DND-41 (cell line): Measurements from ENCODE around the gene TUBA1A.
"Not testable (repeated sequence)": the region's sequence is repeated elsewhere in the genome, so short reads cannot be mapped to it uniquely, and the experiment has no call there.

Experiments
- ATAC-seq: fragments of 200-7000 bp; cut with Tn5 transposase; 3 replicates; pipeline ENCODE4 v1.9.1; 2021; ENCODE audit warnings: low read depth; ENCODE audit not compliant: insufficient read depth
- DNase-seq: peaks from one replicate; pipeline ENCODE4 v3.0.0-alpha.2; 2020
- H2AFZ ChIP-seq: 2 replicates; pipeline ENCODE4 v1.6.0; 2012; ENCODE audit warnings: low read depth, low read length
- H3K27ac ChIP-seq: 2 replicates; pipeline ENCODE4 v1.5.1; 2012; ENCODE audit warnings: low read length, inconsistent platforms
- H3K27me3 ChIP-seq: fragments of 200-600 bp; sonication (generic); 2 replicates; pipeline ENCODE4 v1.6.0; 2012; ENCODE audit warnings: low read length, mild to moderate bottlenecking, inconsistent platforms; ENCODE audit not compliant: insufficient read depth, poor library complexity
- H3K36me3 ChIP-seq: 2 replicates; pipeline ENCODE4 v1.5.1; 2012; ENCODE audit warnings: low read length, inconsistent platforms; ENCODE audit not compliant: insufficient read depth
- H3K4me1 ChIP-seq: 2 replicates; pipeline ENCODE4 v1.5.1; 2012; ENCODE audit warnings: mild to moderate bottlenecking, low read length; ENCODE audit not compliant: insufficient read depth
- H3K4me2 ChIP-seq: 2 replicates; pipeline ENCODE4 v1.6.0; 2012; ENCODE audit warnings: mild to moderate bottlenecking, moderate library complexity, low read length, inconsistent platforms; ENCODE audit not compliant: insufficient read depth
- H3K4me3 ChIP-seq, 2 experiments: fragments of 200-600 bp in 1 of 2; shearing (Covaris generic) in 1 of 2; 2 replicates each; pipeline ENCODE4 v1.5.1; 2012 to 2016; ENCODE audit warnings: inconsistent platforms in 2 of 2, low read length in 2 of 2, mild to moderate bottlenecking in 2 of 2, low read depth in 1 of 2, moderate library complexity in 1 of 2
- H3K79me2 ChIP-seq: 2 replicates; pipeline ENCODE4 v1.6.0; 2012; ENCODE audit warnings: low read length, inconsistent platforms; ENCODE audit not compliant: insufficient read depth
- H3K9ac ChIP-seq: 2 replicates; pipeline ENCODE4 v1.6.0; 2012; ENCODE audit warnings: low read depth, mild to moderate bottlenecking, inconsistent platforms, low read length, moderate library complexity
- H3K9me3 ChIP-seq: 2 replicates; pipeline ENCODE4 v1.5.1; 2012; ENCODE audit warnings: low read length, moderate library complexity, mild to moderate bottlenecking, inconsistent platforms; ENCODE audit not compliant: insufficient read depth, severe bottlenecking
- H4K20me1 ChIP-seq: 2 replicates; pipeline ENCODE4 v1.6.0; 2012; ENCODE audit warnings: low read length; ENCODE audit not compliant: insufficient read depth
- CTCF ChIP-seq: IDR thresholded peaks from 2 replicates; pipeline ENCODE4 v1.5.1; 2012; ENCODE audit warnings: borderline replicate concordance, low read length, moderate library complexity, mild to moderate bottlenecking; ENCODE audit not compliant: poor library complexity, severe bottlenecking; ENCODE audit errors: extremely low read depth
- EZH2 ChIP-seq: IDR thresholded peaks from 3 replicates; pipeline ENCODE4 v1.6.1; 2012; ENCODE audit warnings: borderline replicate concordance, low read depth, mild to moderate bottlenecking, moderate library complexity, low read length, inconsistent platforms; ENCODE audit not compliant: severe bottlenecking

Gene TUBA1A

GRCh38 chr12:49197256-49197655 is 8.4 kb upstream of the TUBA1A start:
- DNase-seq (no peak), ATAC-seq (no peak)
- no peak overlapping the region for H3K4me3 ChIP-seq
- H3K27me3 ChIP-seq: no peaks in the 10 kb centered on the region
- H3K9me3 ChIP-seq: no peaks in the 10 kb centered on the region
- H3K4me2 ChIP-seq: no peak overlapping the region
- H3K4me1 ChIP-seq: peaks cover 16% of the 10 kb centered on the region
- H3K79me2 ChIP-seq: no peaks in the 10 kb centered on the region
- H3K27ac ChIP-seq: no peak overlapping the region
- H3K9ac ChIP-seq: no peak overlapping the region
- H2AFZ ChIP-seq: no peak overlapping the region
- H3K36me3 ChIP-seq: no peaks in the 10 kb centered on the region
- no peaks in the 10 kb centered on the region for H4K20me1 ChIP-seq
- TF ChIP-seq CTCF (no peak), EZH2 (no peak)

- peaks cover 2% of the 10 kb centered on the region for H3K4me1 ChIP-seq
- no peak overlapping the region for H2AFZ ChIP-seq
- H3K27me3 ChIP-seq: no peaks in the 10 kb centered on the region
- no peaks in the 10 kb centered on the region for H3K79me2 ChIP-seq
- no peak for ATAC-seq
- no peak overlapping the region for H3K4me3 ChIP-seq
- no peak overlapping the region for H3K27ac ChIP-seq
- no peaks in the 10 kb centered on the region for H3K36me3 ChIP-seq
- H3K9me3 ChIP-seq: no peaks in the 10 kb centered on the region
- no peak overlapping the region for H3K4me2 ChIP-seq
- H4K20me1 ChIP-seq: no peaks in the 10 kb centered on the region
- no peak for DNase-seq
- TF ChIP-seq EZH2 (no peak), CTCF (no peak)
- no peak overlapping the region for H3K9ac ChIP-seq
These were observed 6.9 kb upstream of the TUBA1A start for GRCh38 chr12:49195736-49196135.

GRCh38 chr12:49193746-49194145 is 4.9 kb upstream of the TUBA1A start:
- not testable (repeated sequence) for H3K9ac ChIP-seq, H3K4me2 ChIP-seq, H3K27me3 ChIP-seq, ATAC-seq, H3K79me2 ChIP-seq, H3K4me3 ChIP-seq, H3K27ac ChIP-seq, H3K36me3 ChIP-seq, H4K20me1 ChIP-seq, H3K9me3 ChIP-seq, DNase-seq, H2AFZ ChIP-seq
- peaks cover 13% of the 10 kb centered on the region for H3K4me1 ChIP-seq

GRCh38 chr12:49191498-49191897 is 2.6 kb upstream of the TUBA1A start:
- H3K79me2 ChIP-seq: peaks cover 23% of the 10 kb centered on the region
- not testable (repeated sequence) for H3K4me2 ChIP-seq, ATAC-seq, H3K36me3 ChIP-seq, H4K20me1 ChIP-seq, H3K27ac ChIP-seq, H3K9ac ChIP-seq, H3K27me3 ChIP-seq, H2AFZ ChIP-seq, H3K4me3 ChIP-seq, DNase-seq, H3K9me3 ChIP-seq
- H3K4me1 ChIP-seq: peaks cover 27% of the 10 kb centered on the region

GRCh38 chr12:49190974-49191373 is 2.1 kb upstream of the TUBA1A start:
- Histone ChIP-seq H3K9ac (no peak overlapping the region), H3K4me3 (no peak overlapping the region), H3K36me3 (peaks cover 13% of the 10 kb centered on the region), H3K4me1 (peaks cover 27% of the 10 kb centered on the region), H3K9me3 (no peaks in the 10 kb centered on the region), H2AFZ (no peak overlapping the region), H4K20me1 (peaks cover 3% of the 10 kb centered on the region; the same call in 1 of the 2 replicates), H3K4me2 (no peak overlapping the region), H3K27ac (no peak overlapping the region), H3K27me3 (no peaks in the 10 kb centered on the region), H3K79me2 (peaks cover 23% of the 10 kb centered on the region)
- TF ChIP-seq EZH2: no peak
- TF ChIP-seq CTCF: no peak
- DNase-seq (no peak), ATAC-seq (no peak)
